HepG2 (cell line): ENCODE data around the gene TMTC2. TPM values are rescaled to one million over a fixed set of nuclear protein-coding genes. Genes with fewer than 3 reads are reported as not detected.

Source experiments
- ATAC-seq: fragments of 200-7000 bp; cut with Tn5 transposase; 3 replicates; pipeline ENCODE4 v1.9.1; 2020; ENCODE audit warnings: mild to moderate bottlenecking, moderate library complexity
- BruUV-seq: library from RNA; stranded (reverse); fragments of 400-500 nt; replicated peaks from 2 replicates; lab custom pipeline; 2021; lab: Mats Ljungman, UMichigan
- CTCF ChIA-PET: fragments of 300-600 bp; formaldehyde crosslinking; extraction: SDS; loops from one replicate; lab custom pipeline; 2021; ENCODE audit warnings: low total read pairs, inconsistent platforms, low intra/inter-chr PET ratio; lab: Yijun Ruan, JAX
- POLR2A ChIA-PET: fragments of 350-600 bp; sonication (Branson Sonifier 250); formaldehyde crosslinking; loops from one replicate; lab custom pipeline; 2020; ENCODE audit warnings: antibody characterized with exemption, inconsistent platforms; lab: Yijun Ruan, JAX
- DNase-seq: peaks from one replicate; pipeline ENCODE4 v3.0.0-alpha.2; 2015; ENCODE audit warnings: low spot score
- FAIRE-seq: peaks from 3 replicates; lab custom pipeline; 2011; peaks lifted over from hg19 to GRCh38; lab: Jason Lieb, UNC
- H2AFZ ChIP-seq: one replicate; pipeline ENCODE4 v1.6.1; 2011; ENCODE audit warnings: low read length, inconsistent platforms
- H3K27ac ChIP-seq: fragments of 300-600 bp; 3 replicates; pipeline ENCODE4 v1.8.0; 2011; ENCODE audit warnings: mixed run types, mild to moderate bottlenecking, mixed read lengths, low read length, inconsistent platforms; ENCODE audit not compliant: insufficient read depth; ENCODE audit errors: extremely low read length
- H3K27me3 ChIP-seq, 2 experiments: fragments of 200-600 bp in 1 of 2; 2 replicates in 1 of 2; 3 replicates in 1 of 2; pipeline versions ENCODE4 v1.6.0 to v1.8.0; 2011; ENCODE audit warnings: low read length in 2 of 2, mild to moderate bottlenecking in 2 of 2, moderate library complexity in 2 of 2, inconsistent platforms in 1 of 2; ENCODE audit not compliant: insufficient read depth in 2 of 2, control insufficient read depth in 1 of 2
- H3K36me3 ChIP-seq, 2 experiments: fragments of 200-600 bp in 1 of 2; replicated peaks in 1 of 2; 2 replicates in 1 of 2; 3 replicates in 1 of 2; pipeline versions ENCODE4 v1.5.1 to v1.8.0; 2011; ENCODE audit warnings: low read length in 2 of 2, inconsistent platforms in 1 of 2; ENCODE audit not compliant: insufficient read depth in 2 of 2, control insufficient read depth in 1 of 2
- H3K4me1 ChIP-seq: 2 replicates; pipeline ENCODE4 v1.5.1; 2012; ENCODE audit warnings: low read length, inconsistent platforms; ENCODE audit not compliant: insufficient read depth
- H3K4me2 ChIP-seq: 2 replicates; pipeline ENCODE4 v1.6.0; 2011; ENCODE audit warnings: low read depth, low read length, inconsistent platforms
- H3K4me3 ChIP-seq, 3 experiments: fragments of 200-600 bp in 1 of 3; sonication (generic), shearing (Covaris generic) in 1 of 3; replicated peaks in 1 of 3; 2 replicates each; pipeline ENCODE4 v1.5.1; 2011 to 2016; ENCODE audit warnings: low read length in 3 of 3, inconsistent platforms in 2 of 3, low read depth in 2 of 3, mild to moderate bottlenecking in 2 of 3, control low read depth in 1 of 3, mixed read lengths in 1 of 3; ENCODE audit not compliant: insufficient read depth in 1 of 3
- H3K79me2 ChIP-seq: one replicate; pipeline ENCODE4 v1.6.1; 2011; ENCODE audit warnings: low read length, inconsistent platforms; ENCODE audit not compliant: insufficient read depth
- H3K9ac ChIP-seq: 2 replicates; pipeline ENCODE4 v1.6.0; 2011; ENCODE audit warnings: mild to moderate bottlenecking, low read depth, low read length, inconsistent platforms; ENCODE audit not compliant: insufficient read depth
- H3K9me3 ChIP-seq: 2 replicates; pipeline ENCODE4 v1.5.1; 2012; ENCODE audit warnings: mild to moderate bottlenecking, low read length
- H4K20me1 ChIP-seq: 2 replicates; pipeline ENCODE4 v1.6.0; 2011; ENCODE audit warnings: inconsistent platforms, mild to moderate bottlenecking, low read length, moderate library complexity; ENCODE audit not compliant: insufficient read depth
- ADNP ChIP-seq: sonication (generic); formaldehyde crosslinking; IDR thresholded peaks from 2 replicates; pipeline ENCODE4 v1.4.0; 2020; ENCODE audit warnings: missing genetic modification reagents
- CBFB ChIP-seq: sonication (generic); formaldehyde crosslinking; IDR thresholded peaks from 2 replicates; pipeline ENCODE4 v1.4.0; 2020; ENCODE audit warnings: missing genetic modification reagents
- HOXA9 ChIP-seq: sonication (generic); formaldehyde crosslinking; IDR thresholded peaks from 2 replicates; pipeline ENCODE4 v1.8.1; 2022; ENCODE audit warnings: missing genetic modification reagents, mild to moderate bottlenecking, moderate library complexity, borderline replicate concordance
- IKZF1 ChIP-seq: fragments of 450-650 bp; IDR thresholded peaks from 2 replicates; pipeline ENCODE4 v1.7.1; 2016
- MLLT10 ChIP-seq: sonication (generic); formaldehyde crosslinking; IDR thresholded peaks from 2 replicates; pipeline ENCODE4 v1.4.0; 2020; ENCODE audit warnings: missing genetic modification reagents
- NR2F2 ChIP-seq: IDR thresholded peaks from 2 replicates; pipeline ENCODE4 v1.6.1; 2012; ENCODE audit warnings: low read depth, inconsistent platforms, borderline replicate concordance
- PHB2 ChIP-seq: fragments of 450-650 bp; IDR thresholded peaks from 2 replicates; pipeline ENCODE4 v1.6.1; 2018; ENCODE audit not compliant: partially characterized antibody
- RFXANK ChIP-seq: IDR thresholded peaks from 2 replicates; pipeline ENCODE4 v1.6.1; 2016
- SMAD3 ChIP-seq: sonication (generic); formaldehyde crosslinking; IDR thresholded peaks from 2 replicates; pipeline ENCODE4 v1.4.0; 2020; ENCODE audit warnings: missing genetic modification reagents
- ZNF33A ChIP-seq: sonication (generic); formaldehyde crosslinking; IDR thresholded peaks from 2 replicates; pipeline ENCODE4 v1.5.1; 2020; ENCODE audit warnings: missing genetic modification reagents, mild to moderate bottlenecking, moderate library complexity, borderline replicate concordance
- ZNF430 ChIP-seq: sonication (generic); formaldehyde crosslinking; IDR thresholded peaks from 2 replicates; pipeline ENCODE4 v1.9.0; 2021; ENCODE audit warnings: mild to moderate bottlenecking, missing genetic modification reagents
- WGBS: methylation state at CpG from one replicate; pipeline ENCODE4 v1.1.6; 2017; ENCODE audit warnings: low lambda C conversion rate; 5-methylcytosine and 5-hydroxymethylcytosine counted together
- in situ Hi-C: cut with HindIII; loops from 2 replicates; pipeline ENCODE4 v1.10.0; 2017; ENCODE audit warnings: low pct_unique_long_range_greater_than_20kb; ENCODE audit not compliant: extremely low pct_ligation_motif_present
- intact Hi-C: fragments of 100-400 bp; cut with micrococcal nuclease; formaldehyde crosslinking; loops from one replicate; pipeline ENCODE4 v1.10.0; 2022; ENCODE audit not compliant: unreplicated experiment
- polyA plus RNA-seq, 8 experiments: library from polyadenylated mRNA; depleted of rRNA in 3 of 8; stranded (reverse) in 7 of 8; unstranded in 1 of 8; fragments of >200 nt; fragmentation: Illumina TruSeq in 4 of 8; extraction: Trizol in 4 of 8; gene quantifications; 2 replicates each; pipeline versions ENCODE4 v1.2.1 to v1.2.3, GENCODE V29; 2011 to 2016; ENCODE audit warnings: low read depth in 4 of 8, missing spikeins in 1 of 8, mixed read lengths in 1 of 8; ENCODE audit not compliant: insufficient read depth in 1 of 8
- total RNA-seq, 5 experiments: library from RNA; depleted of rRNA; stranded (reverse); fragments of >200 nt; fragmentation: Illumina TruSeq; extraction: Trizol; gene quantifications; 2 replicates each; pipeline ENCODE4 v1.2.3, GENCODE V29; 2016; ENCODE audit warnings: low read depth in 1 of 5
- TF ChIP-seq, protein P1 (sequence below): sonication (generic); formaldehyde crosslinking; IDR thresholded peaks from 2 replicates; pipeline ENCODE4; 2020; ENCODE audit warnings: missing genetic modification reagents, mild to moderate bottlenecking, borderline replicate concordance
- TF ChIP-seq, protein P2 (sequence below): sonication (generic); formaldehyde crosslinking; IDR thresholded peaks from 2 replicates; pipeline ENCODE4 v1.4.0; 2020; ENCODE audit warnings: missing genetic modification reagents, borderline replicate concordance
- TF ChIP-seq, protein P3 (sequence below): sonication (generic); formaldehyde crosslinking; conservative IDR thresholded peaks from 2 replicates; pipeline ENCODE4 v1.8.0; 2022; ENCODE audit warnings: low read depth, missing genetic modification reagents
- TF ChIP-seq, protein P4 (sequence below): IDR thresholded peaks from 2 replicates; pipeline ENCODE4 v1.6.1; 2016; ENCODE audit warnings: control low read depth

TMTC2 gene
- total and polyA plus RNA-seq, 2 of the 13 experiments (the other 11 are each of a cell fraction or from before 2014, with no cell fraction given) = 0.55 to 0.63 TPM

DNA sequence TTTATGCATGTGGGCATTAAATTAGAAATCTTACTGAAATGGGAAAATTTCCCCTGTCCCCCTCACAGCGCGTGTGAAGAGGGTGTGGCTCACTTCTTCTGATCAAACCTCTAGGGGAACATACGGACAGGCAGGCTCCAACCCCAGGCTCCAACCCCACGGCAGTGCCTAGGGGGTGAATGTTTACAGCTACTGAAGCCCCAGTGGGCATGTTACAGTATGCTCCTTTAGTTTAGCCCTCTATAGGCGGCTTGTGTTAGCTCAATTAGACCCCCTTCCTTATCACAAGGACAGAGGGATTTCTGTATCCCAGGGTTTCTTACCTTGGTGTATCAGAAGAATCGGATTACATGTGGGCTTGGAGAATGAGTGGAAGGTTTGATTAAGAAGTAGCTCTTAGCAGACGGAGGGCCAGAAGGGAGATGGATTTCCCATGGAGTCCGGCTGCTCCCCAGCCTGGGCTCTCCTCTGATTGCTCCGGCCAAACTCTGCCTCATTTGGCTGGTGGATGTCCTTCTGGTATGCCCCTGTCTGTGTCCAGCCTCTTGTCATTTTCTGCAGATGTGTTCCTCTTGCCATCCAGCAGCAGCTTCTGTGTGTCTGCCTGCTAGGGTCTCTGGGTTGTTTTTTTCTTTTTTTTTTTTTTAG is 223.7 kb downstream of the TMTC2 start (continued):
- no peak for TF ChIP-seq ADNP (CRISPR knock-in tag)

DNA sequence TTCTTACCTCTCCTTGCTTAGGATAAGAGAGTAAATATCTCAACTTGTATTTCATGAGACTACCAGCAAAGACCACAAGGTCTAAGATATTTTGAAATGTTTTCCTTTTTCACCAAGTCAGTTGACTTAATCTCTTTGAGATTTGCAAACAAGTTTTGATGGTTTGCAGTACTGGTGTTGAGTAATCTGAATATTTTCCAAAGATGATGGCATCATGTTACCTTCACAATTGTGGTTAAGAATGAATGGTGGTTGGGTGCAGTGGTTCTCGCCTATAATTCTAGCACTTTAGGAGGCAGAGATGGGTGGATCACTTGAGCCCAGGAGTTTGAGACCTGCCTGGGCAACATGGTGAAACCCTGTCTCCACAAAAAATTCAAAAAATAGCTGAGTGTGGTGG is 225.7 kb downstream of the TMTC2 start:
- ChIA-PET CTCF (no interaction called here), POLR2A (no interaction called here)
- no peak overlapping the region for H3K27ac ChIP-seq
- no peak overlapping the region for H3K9ac ChIP-seq
- H4K20me1 ChIP-seq = no peaks in the 10 kb centered on the region
- H3K79me2 ChIP-seq = no peaks in the 10 kb centered on the region
- no TSS peak for BruUV-seq
- H3K9me3 ChIP-seq = no peaks in the 10 kb centered on the region
- intact Hi-C loops = no loop called here
- H2AFZ ChIP-seq = no peak overlapping the region
- H3K4me2 ChIP-seq = no peak overlapping the region
- ATAC-seq = no peak
- H3K27me3 ChIP-seq = no peaks in the 10 kb centered on the region
- no peaks in the 10 kb centered on the region for H3K36me3 ChIP-seq
- FAIRE-seq = no peak
- no peak for DNase-seq
- H3K4me1 ChIP-seq = no peaks in the 10 kb centered on the region
- no peak overlapping the region for H3K4me3 ChIP-seq
- in situ Hi-C loops = no loop called here
- WGBS = 7% methylated on average over 1 of the region's 1 CpG
- TF ChIP-seq ZNF430 (CRISPR knock-in tag) (no peak), RFXANK (CRISPR knock-in tag) (no peak), ZNF33A (CRISPR knock-in tag) (no peak), MLLT10 (no peak), IKZF1 (no peak), SMAD3 (CRISPR knock-in tag) (no peak), PHB2 (no peak), HOXA9 (CRISPR knock-in tag) (no peak), NR2F2 (no peak), CBFB (CRISPR knock-in tag) (no peak)
- TF ChIP-seq, protein P1, sequence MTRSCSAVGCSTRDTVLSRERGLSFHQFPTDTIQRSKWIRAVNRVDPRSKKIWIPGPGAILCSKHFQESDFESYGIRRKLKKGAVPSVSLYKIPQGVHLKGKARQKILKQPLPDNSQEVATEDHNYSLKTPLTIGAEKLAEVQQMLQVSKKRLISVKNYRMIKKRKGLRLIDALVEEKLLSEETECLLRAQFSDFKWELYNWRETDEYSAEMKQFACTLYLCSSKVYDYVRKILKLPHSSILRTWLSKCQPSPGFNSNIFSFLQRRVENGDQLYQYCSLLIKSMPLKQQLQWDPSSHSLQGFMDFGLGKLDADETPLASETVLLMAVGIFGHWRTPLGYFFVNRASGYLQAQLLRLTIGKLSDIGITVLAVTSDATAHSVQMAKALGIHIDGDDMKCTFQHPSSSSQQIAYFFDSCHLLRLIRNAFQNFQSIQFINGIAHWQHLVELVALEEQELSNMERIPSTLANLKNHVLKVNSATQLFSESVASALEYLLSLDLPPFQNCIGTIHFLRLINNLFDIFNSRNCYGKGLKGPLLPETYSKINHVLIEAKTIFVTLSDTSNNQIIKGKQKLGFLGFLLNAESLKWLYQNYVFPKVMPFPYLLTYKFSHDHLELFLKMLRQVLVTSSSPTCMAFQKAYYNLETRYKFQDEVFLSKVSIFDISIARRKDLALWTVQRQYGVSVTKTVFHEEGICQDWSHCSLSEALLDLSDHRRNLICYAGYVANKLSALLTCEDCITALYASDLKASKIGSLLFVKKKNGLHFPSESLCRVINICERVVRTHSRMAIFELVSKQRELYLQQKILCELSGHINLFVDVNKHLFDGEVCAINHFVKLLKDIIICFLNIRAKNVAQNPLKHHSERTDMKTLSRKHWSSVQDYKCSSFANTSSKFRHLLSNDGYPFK (CRISPR knock-in tag) = no peak
- TF ChIP-seq, protein P2, sequence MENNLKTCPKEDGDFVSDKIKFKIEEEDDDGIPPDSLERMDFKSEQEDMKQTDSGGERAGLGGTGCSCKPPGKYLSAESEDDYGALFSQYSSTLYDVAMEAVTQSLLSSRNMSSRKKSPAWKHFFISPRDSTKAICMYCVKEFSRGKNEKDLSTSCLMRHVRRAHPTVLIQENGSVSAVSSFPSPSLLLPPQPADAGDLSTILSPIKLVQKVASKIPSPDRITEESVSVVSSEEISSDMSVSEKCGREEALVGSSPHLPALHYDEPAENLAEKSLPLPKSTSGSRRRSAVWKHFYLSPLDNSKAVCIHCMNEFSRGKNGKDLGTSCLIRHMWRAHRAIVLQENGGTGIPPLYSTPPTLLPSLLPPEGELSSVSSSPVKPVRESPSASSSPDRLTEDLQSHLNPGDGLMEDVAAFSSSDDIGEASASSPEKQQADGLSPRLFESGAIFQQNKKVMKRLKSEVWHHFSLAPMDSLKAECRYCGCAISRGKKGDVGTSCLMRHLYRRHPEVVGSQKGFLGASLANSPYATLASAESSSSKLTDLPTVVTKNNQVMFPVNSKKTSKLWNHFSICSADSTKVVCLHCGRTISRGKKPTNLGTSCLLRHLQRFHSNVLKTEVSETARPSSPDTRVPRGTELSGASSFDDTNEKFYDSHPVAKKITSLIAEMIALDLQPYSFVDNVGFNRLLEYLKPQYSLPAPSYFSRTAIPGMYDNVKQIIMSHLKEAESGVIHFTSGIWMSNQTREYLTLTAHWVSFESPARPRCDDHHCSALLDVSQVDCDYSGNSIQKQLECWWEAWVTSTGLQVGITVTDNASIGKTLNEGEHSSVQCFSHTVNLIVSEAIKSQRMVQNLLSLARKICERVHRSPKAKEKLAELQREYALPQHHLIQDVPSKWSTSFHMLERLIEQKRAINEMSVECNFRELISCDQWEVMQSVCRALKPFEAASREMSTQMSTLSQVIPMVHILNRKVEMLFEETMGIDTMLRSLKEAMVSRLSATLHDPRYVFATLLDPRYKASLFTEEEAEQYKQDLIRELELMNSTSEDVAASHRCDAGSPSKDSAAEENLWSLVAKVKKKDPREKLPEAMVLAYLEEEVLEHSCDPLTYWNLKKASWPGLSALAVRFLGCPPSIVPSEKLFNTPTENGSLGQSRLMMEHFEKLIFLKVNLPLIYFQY (CRISPR knock-in tag) = no peak
- TF ChIP-seq, protein P3, sequence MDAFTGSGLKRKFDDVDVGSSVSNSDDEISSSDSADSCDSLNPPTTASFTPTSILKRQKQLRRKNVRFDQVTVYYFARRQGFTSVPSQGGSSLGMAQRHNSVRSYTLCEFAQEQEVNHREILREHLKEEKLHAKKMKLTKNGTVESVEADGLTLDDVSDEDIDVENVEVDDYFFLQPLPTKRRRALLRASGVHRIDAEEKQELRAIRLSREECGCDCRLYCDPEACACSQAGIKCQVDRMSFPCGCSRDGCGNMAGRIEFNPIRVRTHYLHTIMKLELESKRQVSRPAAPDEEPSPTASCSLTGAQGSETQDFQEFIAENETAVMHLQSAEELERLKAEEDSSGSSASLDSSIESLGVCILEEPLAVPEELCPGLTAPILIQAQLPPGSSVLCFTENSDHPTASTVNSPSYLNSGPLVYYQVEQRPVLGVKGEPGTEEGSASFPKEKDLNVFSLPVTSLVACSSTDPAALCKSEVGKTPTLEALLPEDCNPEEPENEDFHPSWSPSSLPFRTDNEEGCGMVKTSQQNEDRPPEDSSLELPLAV (CRISPR knock-in tag) = no peak
- TF ChIP-seq, protein P4, sequence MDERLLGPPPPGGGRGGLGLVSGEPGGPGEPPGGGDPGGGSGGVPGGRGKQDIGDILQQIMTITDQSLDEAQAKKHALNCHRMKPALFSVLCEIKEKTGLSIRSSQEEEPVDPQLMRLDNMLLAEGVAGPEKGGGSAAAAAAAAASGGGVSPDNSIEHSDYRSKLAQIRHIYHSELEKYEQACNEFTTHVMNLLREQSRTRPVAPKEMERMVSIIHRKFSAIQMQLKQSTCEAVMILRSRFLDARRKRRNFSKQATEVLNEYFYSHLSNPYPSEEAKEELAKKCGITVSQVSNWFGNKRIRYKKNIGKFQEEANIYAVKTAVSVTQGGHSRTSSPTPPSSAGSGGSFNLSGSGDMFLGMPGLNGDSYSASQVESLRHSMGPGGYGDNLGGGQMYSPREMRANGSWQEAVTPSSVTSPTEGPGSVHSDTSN (CRISPR knock-in tag) = no peak
